ENCODE results near the gene MAP3K2. TPM values are rescaled to one million over a fixed set of nuclear protein-coding genes. Genes with fewer than 3 reads are reported as not detected.

Gene MAP3K2
- total RNA-seq, 1 donor from 2014 or later, result 62.2 TPM

DNA sequence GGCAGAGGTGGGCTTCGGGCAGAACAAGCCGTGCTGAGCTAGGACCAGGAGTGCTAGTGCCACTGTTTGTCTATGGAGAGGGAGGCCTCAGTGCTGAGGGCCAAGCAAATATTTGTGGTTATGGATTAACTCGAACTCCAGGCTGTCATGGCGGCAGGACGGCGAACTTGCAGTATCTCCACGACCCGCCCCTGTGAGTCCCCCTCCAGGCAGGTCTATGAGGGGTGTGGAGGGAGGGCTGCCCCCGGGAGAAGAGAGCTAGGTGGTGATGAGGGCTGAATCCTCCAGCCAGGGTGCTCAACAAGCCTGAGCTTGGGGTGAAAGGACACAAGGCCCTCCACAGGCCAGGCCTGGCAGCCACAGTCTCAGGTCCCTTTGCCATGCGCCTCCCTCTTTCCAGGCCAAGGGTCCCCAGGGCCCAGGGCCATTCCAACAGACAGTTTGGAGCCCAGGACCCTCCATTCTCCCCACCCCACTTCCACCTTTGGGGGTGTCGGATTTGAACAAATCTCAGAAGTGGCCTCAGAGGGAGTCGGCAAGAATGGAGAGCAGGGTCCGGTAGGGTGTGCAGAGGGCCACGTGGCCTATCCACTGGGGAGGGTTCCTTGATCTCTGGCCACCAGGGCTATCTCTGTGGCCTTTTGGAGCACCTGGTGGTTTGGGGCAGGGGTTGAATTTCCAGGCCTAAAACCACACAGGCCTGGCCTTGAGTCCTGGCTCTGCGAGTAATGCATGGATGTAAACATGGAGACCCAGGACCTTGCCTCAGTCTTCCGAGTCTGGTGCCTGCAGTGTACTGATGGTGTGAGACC lies 30.7 kb upstream of the MAP3K2 start, which contains the start of gene PROC:
TSS of gene PROC (plus strand) at position 128 of the 812 bp plus-strand sequence. CDS start 1,516 bp downstream, outside the sequence.
- Histone ChIP-seq H3K27ac (ENCODE audit: low read depth, low read length) (no peak within 1 kb of the TSS), H3K4me3 (ENCODE audit: insufficient read depth, low read depth, low read length) (no peak within 1 kb of the TSS), H3K4me2 (ENCODE audit: low read length) (no peak within 1 kb of the TSS), H4K20me1 (ENCODE audit: insufficient read depth, low read length) (no peaks in the 10 kb centered on the region), H3K9ac (ENCODE audit: low read length) (no peak within 1 kb of the TSS), H3K79me2 (ENCODE audit: insufficient read depth, low read length) (no peaks in the 10 kb centered on the region), H3K4me1 (ENCODE audit: insufficient read depth, low read length) (peaks cover 27% of the 10 kb centered on the region), H2AFZ (ENCODE audit: low read depth, low read length) (no peak within 1 kb of the TSS), H3K36me3 (ENCODE audit: insufficient read depth, low read length) (no peaks in the 10 kb centered on the region), H3K27me3 (ENCODE audit: insufficient read depth, low read length) (peaks cover 13% of the 10 kb centered on the region), H3K9me3 (ENCODE audit: insufficient read depth, low read depth, low read length) (no peaks in the 10 kb centered on the region)
- no peak for DNase-seq (ENCODE audit: low read depth)
- Mint-ChIP-seq H3K27me3 (ENCODE audit: low read depth, unreplicated experiment) (peaks cover 57% of the 10 kb centered on the region), H3K36me3 (ENCODE audit: low read depth, unreplicated experiment) (no peaks in the 10 kb centered on the region), H3K4me3 (ENCODE audit: unreplicated experiment) (peak within 1 kb of the TSS; percentile 65), H3K4me1 (ENCODE audit: low read depth, unreplicated experiment) (peaks cover 21% of the 10 kb centered on the region), H3K27ac (ENCODE audit: unreplicated experiment) (peak within 1 kb of the TSS; percentile 34), H3K9me3 (ENCODE audit: unreplicated experiment) (no peaks in the 10 kb centered on the region)
- no peak for FAIRE-seq
- no peak for TF ChIP-seq EZH2 (IDR thresholded peaks at IDR 0.05; ENCODE audit: insufficient read depth, low read length)
- TF ChIP-seq, protein P1, sequence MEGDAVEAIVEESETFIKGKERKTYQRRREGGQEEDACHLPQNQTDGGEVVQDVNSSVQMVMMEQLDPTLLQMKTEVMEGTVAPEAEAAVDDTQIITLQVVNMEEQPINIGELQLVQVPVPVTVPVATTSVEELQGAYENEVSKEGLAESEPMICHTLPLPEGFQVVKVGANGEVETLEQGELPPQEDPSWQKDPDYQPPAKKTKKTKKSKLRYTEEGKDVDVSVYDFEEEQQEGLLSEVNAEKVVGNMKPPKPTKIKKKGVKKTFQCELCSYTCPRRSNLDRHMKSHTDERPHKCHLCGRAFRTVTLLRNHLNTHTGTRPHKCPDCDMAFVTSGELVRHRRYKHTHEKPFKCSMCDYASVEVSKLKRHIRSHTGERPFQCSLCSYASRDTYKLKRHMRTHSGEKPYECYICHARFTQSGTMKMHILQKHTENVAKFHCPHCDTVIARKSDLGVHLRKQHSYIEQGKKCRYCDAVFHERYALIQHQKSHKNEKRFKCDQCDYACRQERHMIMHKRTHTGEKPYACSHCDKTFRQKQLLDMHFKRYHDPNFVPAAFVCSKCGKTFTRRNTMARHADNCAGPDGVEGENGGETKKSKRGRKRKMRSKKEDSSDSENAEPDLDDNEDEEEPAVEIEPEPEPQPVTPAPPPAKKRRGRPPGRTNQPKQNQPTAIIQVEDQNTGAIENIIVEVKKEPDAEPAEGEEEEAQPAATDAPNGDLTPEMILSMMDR (IDR thresholded peaks at IDR 0.05; ENCODE audit: insufficient read depth, low read depth, low read length), result no peak

DNA sequence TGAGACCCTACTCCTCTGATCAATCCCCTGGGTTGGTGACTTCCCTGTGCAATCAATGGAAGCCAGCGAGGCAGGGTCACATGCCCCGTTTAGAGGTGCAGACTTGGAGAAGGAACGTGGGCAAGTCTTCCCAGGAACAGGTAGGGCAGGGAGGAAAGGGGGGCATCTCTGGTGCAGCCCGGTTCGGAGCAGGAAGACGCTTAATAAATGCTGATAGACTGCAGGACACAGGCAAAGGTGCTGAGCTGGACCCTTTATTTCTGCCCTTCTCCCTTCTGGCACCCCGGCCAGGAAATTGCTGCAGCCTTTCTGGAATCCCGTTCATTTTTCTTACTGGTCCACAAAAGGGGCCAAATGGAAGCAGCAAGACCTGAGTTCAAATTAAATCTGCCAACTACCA lies 29.6 kb upstream of the MAP3K2 start:
- Mint-ChIP-seq H3K4me1 (ENCODE audit: low read depth, unreplicated experiment) (peaks cover 25% of the 10 kb centered on the region), H3K36me3 (ENCODE audit: low read depth, unreplicated experiment) (no peaks in the 10 kb centered on the region), H3K4me3 (ENCODE audit: unreplicated experiment) (no peak overlapping the region), H3K27ac (ENCODE audit: unreplicated experiment) (no peak overlapping the region), H3K27me3 (ENCODE audit: low read depth, unreplicated experiment) (peaks cover 51% of the 10 kb centered on the region), H3K9me3 (ENCODE audit: unreplicated experiment) (no peaks in the 10 kb centered on the region)
- H3K9ac ChIP-seq (ENCODE audit: low read length), result no peak overlapping the region
- TF ChIP-seq, protein P1 (IDR thresholded peaks at IDR 0.05; ENCODE audit: insufficient read depth, low read depth, low read length), result no peak
- no peak for TF ChIP-seq EZH2 (IDR thresholded peaks at IDR 0.05; ENCODE audit: insufficient read depth, low read length)
- no peak overlapping the region for H3K4me2 ChIP-seq (ENCODE audit: low read length)
- H4K20me1 ChIP-seq (ENCODE audit: insufficient read depth, low read length), result no peaks in the 10 kb centered on the region
- H3K27me3 ChIP-seq (ENCODE audit: insufficient read depth, low read length), result peaks cover 8% of the 10 kb centered on the region
- no peak overlapping the region for H3K4me3 ChIP-seq (ENCODE audit: insufficient read depth, low read depth, low read length)
- H3K4me1 ChIP-seq (ENCODE audit: insufficient read depth, low read length), result peaks cover 26% of the 10 kb centered on the region
- H3K79me2 ChIP-seq (ENCODE audit: insufficient read depth, low read length), result no peaks in the 10 kb centered on the region
- FAIRE-seq (no peak), DNase-seq (ENCODE audit: low read depth) (no peak)
- no peaks in the 10 kb centered on the region for H3K36me3 ChIP-seq (ENCODE audit: insufficient read depth, low read length)
- H3K9me3 ChIP-seq (ENCODE audit: insufficient read depth, low read depth, low read length), result no peaks in the 10 kb centered on the region
- no peak overlapping the region for H2AFZ ChIP-seq (ENCODE audit: low read depth, low read length)
- no peak overlapping the region for H3K27ac ChIP-seq (ENCODE audit: low read depth, low read length)

DNA sequence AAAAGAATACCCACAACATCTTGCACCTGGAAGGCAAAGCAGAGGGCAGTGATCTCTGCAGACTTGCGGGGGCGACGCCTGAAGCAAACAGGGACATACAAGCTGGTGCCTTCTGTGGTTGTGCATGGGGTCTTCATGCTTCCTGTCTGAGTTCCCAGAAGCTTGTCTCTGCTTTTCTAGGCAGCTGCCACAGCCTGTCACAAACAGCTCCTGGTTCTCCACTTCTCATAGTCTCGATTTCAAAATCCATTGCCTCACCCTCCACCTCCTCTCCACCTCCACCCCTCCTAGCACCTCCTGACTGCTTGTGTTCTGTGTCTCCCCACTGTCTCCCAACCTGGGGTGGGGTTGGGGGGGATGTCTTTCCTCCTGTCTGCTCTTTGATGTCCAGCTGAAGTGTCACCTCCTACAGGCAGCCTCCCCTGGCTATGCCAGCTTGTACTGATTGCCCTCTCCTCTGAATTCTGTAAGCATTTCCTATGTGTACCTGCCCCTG lies 28.8 kb upstream of the MAP3K2 start:
- Histone ChIP-seq H3K27me3 (ENCODE audit: insufficient read depth, low read length) (peaks cover 2% of the 10 kb centered on the region), H2AFZ (ENCODE audit: low read depth, low read length) (peak overlapping the region; percentile 80), H3K79me2 (ENCODE audit: insufficient read depth, low read length) (no peaks in the 10 kb centered on the region), H3K9ac (ENCODE audit: low read length) (peak overlapping the region; percentile 3), H3K4me2 (ENCODE audit: low read length) (peak overlapping the region; percentile 82), H3K4me1 (ENCODE audit: insufficient read depth, low read length) (peaks cover 32% of the 10 kb centered on the region), H4K20me1 (ENCODE audit: insufficient read depth, low read length) (no peaks in the 10 kb centered on the region), H3K9me3 (ENCODE audit: insufficient read depth, low read depth, low read length) (no peaks in the 10 kb centered on the region), H3K27ac (ENCODE audit: low read depth, low read length) (no peak overlapping the region), H3K36me3 (ENCODE audit: insufficient read depth, low read length) (no peaks in the 10 kb centered on the region), H3K4me3 (ENCODE audit: insufficient read depth, low read depth, low read length) (no peak overlapping the region)
- TF ChIP-seq, protein P1 (IDR thresholded peaks at IDR 0.05; ENCODE audit: insufficient read depth, low read depth, low read length), result no peak
- TF ChIP-seq EZH2 (IDR thresholded peaks at IDR 0.05; ENCODE audit: insufficient read depth, low read length), result no peak
- H3K4me3 Mint-ChIP-seq (ENCODE audit: unreplicated experiment), result peak overlapping the region; percentile 54
- DNase-seq (ENCODE audit: low read depth), result no peak
- H3K27me3 Mint-ChIP-seq (ENCODE audit: low read depth, unreplicated experiment), result peaks cover 43% of the 10 kb centered on the region
- H3K27ac Mint-ChIP-seq (ENCODE audit: unreplicated experiment), result peak overlapping the region; percentile 41
- peaks cover 29% of the 10 kb centered on the region for H3K4me1 Mint-ChIP-seq (ENCODE audit: low read depth, unreplicated experiment)
- H3K36me3 Mint-ChIP-seq (ENCODE audit: low read depth, unreplicated experiment), result no peaks in the 10 kb centered on the region
- H3K9me3 Mint-ChIP-seq (ENCODE audit: unreplicated experiment), result no peaks in the 10 kb centered on the region
- no peak for FAIRE-seq
